Measurements from ENCODE around the gene P2RX5. TPM values are rescaled to one million over a fixed set of nuclear protein-coding genes. Genes with fewer than 3 reads are reported as not detected.

The P2RX5 gene
- total and polyA plus RNA-seq, 2 experiments from 2014 or later, result 7.5 to 13.6 TPM

GRCh38 chr17:3626831-3627768, 68.9 kb downstream of the P2RX5 start:
- no peak overlapping the region for H3K4me3 ChIP-seq

More at GRCh38 chr17:3626831-3627768, 68.9 kb downstream of the P2RX5 start:
- peaks cover 1% of the 10 kb centered on the region for H3K27me3 Mint-ChIP-seq (ENCODE audit: insufficient read depth, low read depth, poor library complexity)
- H3K4me1 Mint-ChIP-seq, result no peaks in the 10 kb centered on the region
- H3F3A ChIP-seq (replicated peaks; ENCODE audit: low read depth), result no peaks in the 10 kb centered on the region
- H3K4me2 ChIP-seq, result no peak overlapping the region
- no peaks in the 10 kb centered on the region for H3K9me3 Mint-ChIP-seq
- TF ChIP-seq, protein P1, sequence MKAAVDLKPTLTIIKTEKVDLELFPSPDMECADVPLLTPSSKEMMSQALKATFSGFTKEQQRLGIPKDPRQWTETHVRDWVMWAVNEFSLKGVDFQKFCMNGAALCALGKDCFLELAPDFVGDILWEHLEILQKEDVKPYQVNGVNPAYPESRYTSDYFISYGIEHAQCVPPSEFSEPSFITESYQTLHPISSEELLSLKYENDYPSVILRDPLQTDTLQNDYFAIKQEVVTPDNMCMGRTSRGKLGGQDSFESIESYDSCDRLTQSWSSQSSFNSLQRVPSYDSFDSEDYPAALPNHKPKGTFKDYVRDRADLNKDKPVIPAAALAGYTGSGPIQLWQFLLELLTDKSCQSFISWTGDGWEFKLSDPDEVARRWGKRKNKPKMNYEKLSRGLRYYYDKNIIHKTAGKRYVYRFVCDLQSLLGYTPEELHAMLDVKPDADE (IDR thresholded peaks at IDR 0.05), result no peak
- TF ChIP-seq POLR2AphosphoS5 (IDR thresholded peaks at IDR 0.05; ENCODE audit: low read depth), result no peak
- TF ChIP-seq, protein P2, sequence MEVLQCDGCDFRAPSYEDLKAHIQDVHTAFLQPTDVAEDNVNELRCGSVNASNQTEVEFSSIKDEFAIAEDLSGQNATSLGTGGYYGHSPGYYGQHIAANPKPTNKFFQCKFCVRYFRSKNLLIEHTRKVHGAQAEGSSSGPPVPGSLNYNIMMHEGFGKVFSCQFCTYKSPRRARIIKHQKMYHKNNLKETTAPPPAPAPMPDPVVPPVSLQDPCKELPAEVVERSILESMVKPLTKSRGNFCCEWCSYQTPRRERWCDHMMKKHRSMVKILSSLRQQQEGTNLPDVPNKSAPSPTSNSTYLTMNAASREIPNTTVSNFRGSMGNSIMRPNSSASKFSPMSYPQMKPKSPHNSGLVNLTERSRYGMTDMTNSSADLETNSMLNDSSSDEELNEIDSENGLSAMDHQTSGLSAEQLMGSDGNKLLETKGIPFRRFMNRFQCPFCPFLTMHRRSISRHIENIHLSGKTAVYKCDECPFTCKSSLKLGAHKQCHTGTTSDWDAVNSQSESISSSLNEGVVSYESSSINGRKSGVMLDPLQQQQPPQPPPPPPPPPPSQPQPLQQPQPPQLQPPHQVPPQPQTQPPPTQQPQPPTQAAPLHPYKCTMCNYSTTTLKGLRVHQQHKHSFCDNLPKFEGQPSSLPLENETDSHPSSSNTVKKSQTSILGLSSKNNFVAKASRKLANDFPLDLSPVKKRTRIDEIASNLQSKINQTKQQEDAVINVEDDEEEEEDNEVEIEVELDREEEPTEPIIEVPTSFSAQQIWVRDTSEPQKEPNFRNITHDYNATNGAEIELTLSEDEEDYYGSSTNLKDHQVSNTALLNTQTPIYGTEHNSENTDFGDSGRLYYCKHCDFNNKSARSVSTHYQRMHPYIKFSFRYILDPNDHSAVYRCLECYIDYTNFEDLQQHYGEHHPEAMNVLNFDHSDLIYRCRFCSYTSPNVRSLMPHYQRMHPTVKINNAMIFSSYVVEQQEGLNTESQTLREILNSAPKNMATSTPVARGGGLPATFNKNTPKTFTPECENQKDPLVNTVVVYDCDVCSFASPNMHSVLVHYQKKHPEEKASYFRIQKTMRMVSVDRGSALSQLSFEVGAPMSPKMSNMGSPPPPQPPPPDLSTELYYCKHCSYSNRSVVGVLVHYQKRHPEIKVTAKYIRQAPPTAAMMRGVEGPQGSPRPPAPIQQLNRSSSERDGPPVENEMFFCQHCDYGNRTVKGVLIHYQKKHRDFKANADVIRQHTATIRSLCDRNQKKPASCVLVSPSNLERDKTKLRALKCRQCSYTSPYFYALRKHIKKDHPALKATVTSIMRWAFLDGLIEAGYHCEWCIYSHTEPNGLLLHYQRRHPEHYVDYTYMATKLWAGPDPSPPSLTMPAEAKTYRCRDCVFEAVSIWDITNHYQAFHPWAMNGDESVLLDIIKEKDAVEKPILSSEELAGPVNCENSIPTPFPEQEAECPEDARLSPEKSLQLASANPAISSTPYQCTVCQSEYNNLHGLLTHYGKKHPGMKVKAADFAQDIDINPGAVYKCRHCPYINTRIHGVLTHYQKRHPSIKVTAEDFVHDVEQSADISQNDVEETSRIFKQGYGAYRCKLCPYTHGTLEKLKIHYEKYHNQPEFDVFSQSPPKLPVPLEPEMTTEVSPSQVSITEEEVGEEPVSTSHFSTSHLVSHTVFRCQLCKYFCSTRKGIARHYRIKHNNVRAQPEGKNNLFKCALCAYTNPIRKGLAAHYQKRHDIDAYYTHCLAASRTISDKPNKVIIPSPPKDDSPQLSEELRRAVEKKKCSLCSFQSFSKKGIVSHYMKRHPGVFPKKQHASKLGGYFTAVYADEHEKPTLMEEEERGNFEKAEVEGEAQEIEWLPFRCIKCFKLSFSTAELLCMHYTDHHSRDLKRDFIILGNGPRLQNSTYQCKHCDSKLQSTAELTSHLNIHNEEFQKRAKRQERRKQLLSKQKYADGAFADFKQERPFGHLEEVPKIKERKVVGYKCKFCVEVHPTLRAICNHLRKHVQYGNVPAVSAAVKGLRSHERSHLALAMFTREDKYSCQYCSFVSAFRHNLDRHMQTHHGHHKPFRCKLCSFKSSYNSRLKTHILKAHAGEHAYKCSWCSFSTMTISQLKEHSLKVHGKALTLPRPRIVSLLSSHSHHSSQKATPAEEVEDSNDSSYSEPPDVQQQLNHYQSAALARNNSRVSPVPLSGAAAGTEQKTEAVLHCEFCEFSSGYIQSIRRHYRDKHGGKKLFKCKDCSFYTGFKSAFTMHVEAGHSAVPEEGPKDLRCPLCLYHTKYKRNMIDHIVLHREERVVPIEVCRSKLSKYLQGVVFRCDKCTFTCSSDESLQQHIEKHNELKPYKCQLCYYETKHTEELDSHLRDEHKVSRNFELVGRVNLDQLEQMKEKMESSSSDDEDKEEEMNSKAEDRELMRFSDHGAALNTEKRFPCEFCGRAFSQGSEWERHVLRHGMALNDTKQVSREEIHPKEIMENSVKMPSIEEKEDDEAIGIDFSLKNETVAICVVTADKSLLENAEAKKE (CRISPR knock-in tag; IDR thresholded peaks at IDR 0.05), result no peak
- TF ChIP-seq STAT1 (IDR thresholded peaks at IDR 0.05; ENCODE audit: unreplicated experiment), result no peak
- no peak for TF ChIP-seq EZH2 (IDR thresholded peaks at IDR 0.05; ENCODE audit: low read depth, unreplicated experiment)
- TF ChIP-seq JUNB (IDR thresholded peaks at IDR 0.05; ENCODE audit: unreplicated experiment), result no peak
- TF ChIP-seq, protein P3, sequence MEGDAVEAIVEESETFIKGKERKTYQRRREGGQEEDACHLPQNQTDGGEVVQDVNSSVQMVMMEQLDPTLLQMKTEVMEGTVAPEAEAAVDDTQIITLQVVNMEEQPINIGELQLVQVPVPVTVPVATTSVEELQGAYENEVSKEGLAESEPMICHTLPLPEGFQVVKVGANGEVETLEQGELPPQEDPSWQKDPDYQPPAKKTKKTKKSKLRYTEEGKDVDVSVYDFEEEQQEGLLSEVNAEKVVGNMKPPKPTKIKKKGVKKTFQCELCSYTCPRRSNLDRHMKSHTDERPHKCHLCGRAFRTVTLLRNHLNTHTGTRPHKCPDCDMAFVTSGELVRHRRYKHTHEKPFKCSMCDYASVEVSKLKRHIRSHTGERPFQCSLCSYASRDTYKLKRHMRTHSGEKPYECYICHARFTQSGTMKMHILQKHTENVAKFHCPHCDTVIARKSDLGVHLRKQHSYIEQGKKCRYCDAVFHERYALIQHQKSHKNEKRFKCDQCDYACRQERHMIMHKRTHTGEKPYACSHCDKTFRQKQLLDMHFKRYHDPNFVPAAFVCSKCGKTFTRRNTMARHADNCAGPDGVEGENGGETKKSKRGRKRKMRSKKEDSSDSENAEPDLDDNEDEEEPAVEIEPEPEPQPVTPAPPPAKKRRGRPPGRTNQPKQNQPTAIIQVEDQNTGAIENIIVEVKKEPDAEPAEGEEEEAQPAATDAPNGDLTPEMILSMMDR (conservative IDR thresholded peaks at IDR 0.05; ENCODE audit: low read depth in 2 of 2), result no peak
- no peak for TF ChIP-seq ZNF331 (CRISPR knock-in tag; IDR thresholded peaks at IDR 0.05; ENCODE audit: low read depth)
- TF ChIP-seq EZH2phosphoT487 (IDR thresholded peaks at IDR 0.05; ENCODE audit: unreplicated experiment), result no peak
- no peak for TF ChIP-seq REST (IDR thresholded peaks at IDR 0.05; ENCODE audit: unreplicated experiment)
- no peak for TF ChIP-seq NANOG (IDR thresholded peaks at IDR 0.05; ENCODE audit: borderline replicate concordance)
- no peak for TF ChIP-seq ZNF114 (CRISPR knock-in tag; IDR thresholded peaks at IDR 0.05)
- no peak for TF ChIP-seq CREB1 (CRISPR knock-in tag; IDR thresholded peaks at IDR 0.05; ENCODE audit: low read depth)
- no peak overlapping the region for H3K27ac ChIP-seq (ENCODE audit: low read depth)
- H3K36me3 ChIP-seq (ENCODE audit: insufficient read depth), result 0 out of 2 replicates have a peak, but pooled peaks cover 9% of the 10 kb centered on the region
- H3K27ac Mint-ChIP-seq, result no peak overlapping the region
- H3K9me2 ChIP-seq (ENCODE audit: insufficient read depth), result no peaks in the 10 kb centered on the region
- no peaks in the 10 kb centered on the region for H3K4me1 ChIP-seq (ENCODE audit: insufficient read depth)
- no peak overlapping the region for H2AFZ ChIP-seq
- H3K4me3 Mint-ChIP-seq, result no peak overlapping the region
- peaks cover 9% of the 10 kb centered on the region for H4K20me1 ChIP-seq (replicated peaks; ENCODE audit: insufficient read depth)
- ATAC-seq (no peak), DNase-seq (ENCODE audit: low spot score) (no peak)
- peaks cover 14% of the 10 kb centered on the region; the same call in 1 of the 2 replicates for H3K79me2 ChIP-seq (replicated peaks; ENCODE audit: insufficient read depth)
- no peaks in the 10 kb centered on the region for H3K27me3 ChIP-seq (ENCODE audit: insufficient read depth)
- peaks cover 62% of the 10 kb centered on the region for H3K36me3 Mint-ChIP-seq (ENCODE audit: low read depth)

All from GM23338 (cell line).